HG03280 (cell line): ENCODE data around the gene RNF212B.
"Not testable (repeated sequence)": the region's sequence is repeated elsewhere in the genome, so short reads cannot be mapped to it uniquely, and the experiment has no call there.

Experiments
- ATAC-seq: cut with Tn5 transposase; IDR thresholded peaks from one replicate; pipeline ENCODE4 v1.9.1; 2021; ENCODE audit warnings: mild to moderate bottlenecking, moderate library complexity; ENCODE audit not compliant: unreplicated experiment

The RNF212B gene

DNA sequence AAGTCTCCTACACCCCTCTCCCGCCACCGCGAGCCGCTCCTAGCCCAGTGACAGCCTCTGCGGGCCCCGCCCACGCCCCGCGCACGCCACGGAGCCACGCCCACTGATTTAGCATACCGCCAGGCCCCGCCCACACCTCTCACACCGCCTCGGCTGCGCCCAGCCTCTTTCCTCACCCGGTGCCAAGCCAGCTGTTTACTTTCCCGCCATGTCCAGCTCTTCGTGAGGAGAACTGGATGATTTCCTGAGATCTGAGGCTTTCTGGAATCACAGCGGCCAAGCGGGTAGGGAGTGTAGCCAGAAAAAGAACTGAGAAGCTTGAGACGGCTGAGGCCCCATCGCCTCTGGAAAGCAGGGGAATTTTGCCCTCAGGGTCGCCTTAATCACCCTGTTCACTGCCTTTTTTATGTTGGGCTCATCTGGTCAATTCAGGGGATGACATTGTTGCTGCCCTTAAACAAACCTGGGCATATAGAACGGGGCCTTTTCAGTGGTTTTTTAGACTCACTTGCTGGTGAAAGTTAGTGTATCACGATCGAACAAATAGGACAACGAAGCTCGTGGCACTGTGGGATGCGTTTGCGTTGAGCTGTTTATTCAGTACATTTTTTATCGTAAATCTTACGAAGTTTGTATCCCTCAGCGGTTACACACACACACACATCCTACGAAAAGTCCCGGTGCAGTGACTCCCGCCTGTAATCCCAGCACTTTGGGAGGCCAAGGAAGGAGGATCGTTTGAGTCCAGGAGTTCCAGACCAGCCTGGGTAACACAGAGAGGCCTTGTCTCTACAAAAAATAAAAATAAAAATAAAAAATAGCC, at the start of gene RNF212B:
TSS of gene RNF212B (plus strand) at position 165 of the 823 bp plus-strand sequence. CDS start 2,410 bp downstream, outside the sequence.
- ATAC-seq: no peak

DNA sequence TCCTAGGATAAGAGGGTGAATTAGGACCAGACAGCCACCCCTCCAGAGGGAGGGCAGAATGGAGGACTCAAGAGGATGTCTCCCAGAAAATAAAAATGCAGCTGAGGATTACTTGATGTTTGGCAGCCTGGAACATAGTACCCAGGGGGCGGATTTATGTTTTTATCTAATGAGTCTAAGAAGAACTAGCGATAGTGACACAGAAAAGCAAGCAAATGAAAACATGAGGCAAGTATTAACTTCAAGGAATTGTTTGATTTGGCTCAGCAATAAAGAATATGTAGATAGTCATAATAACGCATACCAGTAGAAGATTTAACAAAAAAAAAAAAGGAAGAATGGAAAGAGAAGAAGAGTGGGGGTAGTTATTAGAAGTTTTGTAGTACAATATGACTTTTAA, 44.3 kb upstream of the RNF212B start:
- no peak for ATAC-seq

DNA sequence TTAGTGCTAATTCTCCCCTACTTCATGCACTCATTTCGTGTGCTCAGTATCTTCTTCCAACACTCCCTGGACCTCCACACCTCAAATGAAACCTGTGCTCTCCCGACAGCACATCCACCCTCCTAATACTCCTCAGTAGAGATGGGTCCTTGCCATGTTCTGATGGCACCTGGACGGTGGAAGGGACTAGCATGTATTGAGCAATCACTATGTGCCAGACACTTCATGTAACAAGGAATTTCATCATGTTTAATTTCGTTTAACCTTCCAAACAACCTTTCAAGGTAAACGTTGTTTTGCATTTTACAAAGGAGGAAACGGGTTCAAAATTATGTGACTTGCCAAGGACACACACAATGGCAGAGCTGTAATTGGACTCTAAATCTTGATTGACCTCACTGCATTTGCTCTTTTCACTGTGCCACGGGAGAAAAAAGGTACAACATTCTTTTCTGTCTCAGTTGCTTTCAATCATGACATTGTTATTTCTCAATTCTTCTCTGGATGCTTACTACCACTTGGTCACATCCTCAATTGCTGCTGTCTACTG, 42.1 kb upstream of the RNF212B start:
- no peak for ATAC-seq

GRCh38 chr14:23196487-23196886, 41.2 kb upstream of the RNF212B start:
- not testable (repeated sequence) for ATAC-seq

DNA sequence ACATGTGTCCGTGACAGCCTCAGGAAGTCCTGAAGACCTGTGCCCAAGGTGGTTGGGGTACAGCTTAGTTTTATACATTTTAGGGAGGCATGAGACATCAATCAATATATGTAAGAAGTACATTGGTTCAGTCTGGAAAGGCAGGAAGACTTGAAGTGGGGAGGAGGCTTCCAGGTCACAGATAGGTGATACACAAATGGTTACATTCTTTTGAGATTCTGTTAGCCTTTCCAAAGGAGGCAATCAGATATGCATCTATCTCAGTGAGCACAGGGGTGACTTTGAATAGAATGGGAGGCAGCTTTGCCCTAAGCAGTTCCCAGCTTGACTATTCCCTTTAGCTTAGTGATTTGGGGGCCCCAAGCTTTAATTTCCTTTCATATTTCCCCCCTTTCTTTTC, 38.6 kb upstream of the RNF212B start:
- not testable (repeated sequence) for ATAC-seq

DNA sequence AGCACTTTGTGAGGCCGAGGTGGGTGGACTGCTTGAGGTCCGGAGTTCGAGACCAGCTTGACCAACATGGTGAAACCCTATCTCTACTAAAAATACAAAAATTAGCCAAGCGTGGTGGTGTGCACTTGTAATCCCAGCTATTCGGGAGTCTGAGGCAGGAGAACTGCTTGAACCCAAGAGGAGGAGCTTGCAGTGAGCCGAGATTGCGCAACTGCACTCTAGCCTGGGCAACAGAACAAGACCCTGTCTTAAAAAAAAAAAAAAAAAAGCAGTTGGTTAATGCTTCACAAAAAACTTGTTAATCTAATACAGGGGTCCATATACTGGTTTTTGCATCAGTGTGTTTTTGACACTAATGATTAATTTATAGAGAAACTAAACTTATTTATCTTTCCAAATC, 35.7 kb upstream of the RNF212B start:
- ATAC-seq: no peak

- ATAC-seq: no peak
These were observed 31.2 kb upstream of the RNF212B start for GRCh38 chr14:23206422-23207145.

DNA sequence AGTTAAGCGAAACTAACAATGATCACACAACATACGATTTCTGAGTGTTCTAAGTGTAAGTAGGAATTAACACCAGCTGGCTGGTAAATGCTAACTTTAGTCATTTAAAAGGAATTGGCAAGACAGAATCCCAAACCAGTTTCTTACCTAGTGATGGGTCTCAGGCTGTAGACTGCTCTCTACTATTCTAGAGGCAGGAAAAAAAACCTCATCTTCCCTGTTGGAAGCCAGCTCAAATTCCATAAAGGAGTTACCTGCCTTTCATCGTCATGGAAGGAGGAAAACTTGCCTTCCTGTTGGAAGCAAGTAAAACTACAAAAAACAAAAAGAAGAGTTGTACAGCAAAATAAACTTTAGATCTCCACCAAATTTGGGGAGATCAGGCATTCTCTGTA, 30.6 kb upstream of the RNF212B start:
- no peak for ATAC-seq

DNA sequence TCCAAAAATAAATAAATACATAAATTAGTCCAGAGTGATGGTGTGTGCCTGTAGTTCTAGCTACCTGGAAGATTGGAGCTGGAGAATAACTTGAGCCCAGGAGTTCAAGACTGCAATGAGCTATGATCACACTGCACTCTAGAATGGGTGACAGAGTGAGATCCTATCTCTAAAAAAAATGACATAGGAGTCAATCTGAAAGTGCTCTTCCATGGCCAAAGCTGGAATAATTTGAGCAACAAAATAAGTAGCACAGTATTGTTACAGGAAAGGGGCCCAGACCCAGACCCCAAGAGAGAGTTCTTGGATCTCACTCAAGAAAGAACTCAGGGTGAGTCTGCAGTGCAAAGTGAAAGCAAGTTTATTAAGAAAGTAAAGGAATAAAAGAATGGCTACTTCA, 29.4 kb upstream of the RNF212B start:
- no peak for ATAC-seq

DNA sequence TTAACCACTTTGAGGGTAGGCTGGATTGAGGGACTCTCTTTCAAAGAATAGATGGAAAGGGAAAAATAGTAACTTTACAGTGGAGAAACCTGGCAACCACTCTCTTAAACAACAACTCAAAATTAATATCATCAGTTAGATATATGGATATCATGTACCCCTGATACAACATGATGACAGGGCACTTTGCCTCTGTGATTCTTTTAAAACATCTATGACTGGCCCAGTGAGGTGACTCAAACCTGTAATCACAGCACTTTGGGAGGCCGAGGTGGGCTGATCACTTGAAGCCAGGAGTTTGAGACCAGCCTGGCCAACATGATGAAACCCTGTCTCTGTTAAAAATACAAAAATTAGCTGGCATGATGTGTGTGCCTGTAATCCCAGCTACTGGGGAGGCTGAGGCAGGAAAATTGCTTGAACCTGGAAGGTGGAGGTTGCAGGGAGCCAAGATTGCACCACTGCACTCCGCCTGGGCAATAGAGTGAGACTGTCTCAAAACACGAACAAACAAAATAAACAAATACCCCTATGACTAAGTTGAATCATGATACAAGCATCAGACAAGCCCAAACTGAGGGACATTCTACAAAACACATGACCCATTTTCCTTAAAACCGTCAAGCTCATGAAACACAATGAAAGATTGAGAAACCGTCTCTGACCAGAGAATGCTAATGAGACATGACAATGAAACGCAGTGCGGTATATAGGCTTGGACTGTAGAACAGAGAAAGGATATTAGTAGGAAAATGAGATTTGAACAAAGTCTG, 27.9 kb upstream of the RNF212B start:
- no peak for ATAC-seq

DNA sequence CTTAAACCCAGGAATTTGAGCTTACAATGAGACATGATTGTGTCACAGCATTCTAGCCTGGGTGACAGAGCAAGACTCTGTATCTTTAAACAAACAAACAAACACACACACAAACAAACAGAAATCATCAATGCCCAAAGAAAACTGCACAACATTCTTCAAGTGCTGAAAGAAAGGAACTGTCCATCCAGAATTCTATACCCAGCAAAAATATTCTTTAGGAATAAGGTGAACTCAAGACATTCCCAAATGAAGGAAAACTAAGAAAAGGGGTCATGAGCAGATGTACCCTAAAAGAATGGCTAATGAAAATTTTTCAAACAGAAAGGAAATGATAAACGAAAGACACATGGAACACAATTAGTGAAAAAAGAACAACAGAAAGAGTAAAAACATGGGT, 22.3 kb upstream of the RNF212B start:
- no peak for ATAC-seq

GRCh38 chr14:23217032-23218020, 20.4 kb upstream of the RNF212B start:
- ATAC-seq: no peak

DNA sequence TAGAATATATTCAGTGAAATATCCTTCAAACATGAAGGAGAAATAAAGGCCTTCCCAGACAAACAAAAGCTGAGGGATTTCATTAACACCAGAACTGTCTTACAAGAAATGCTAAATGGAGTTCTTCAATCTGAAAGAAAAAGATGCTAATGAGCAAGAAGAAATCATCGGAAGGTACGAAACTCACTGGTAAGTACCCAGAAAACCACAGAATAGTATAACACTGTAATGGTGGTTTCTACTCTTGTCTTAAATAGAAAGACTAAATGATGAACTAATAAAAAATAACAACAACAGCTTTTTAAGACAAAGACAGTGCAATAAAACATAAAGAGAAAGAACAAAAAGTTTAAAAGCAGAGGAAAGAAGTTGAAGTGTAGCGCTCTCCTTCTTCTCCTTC, 18.7 kb upstream of the RNF212B start:
- ATAC-seq: no peak

DNA sequence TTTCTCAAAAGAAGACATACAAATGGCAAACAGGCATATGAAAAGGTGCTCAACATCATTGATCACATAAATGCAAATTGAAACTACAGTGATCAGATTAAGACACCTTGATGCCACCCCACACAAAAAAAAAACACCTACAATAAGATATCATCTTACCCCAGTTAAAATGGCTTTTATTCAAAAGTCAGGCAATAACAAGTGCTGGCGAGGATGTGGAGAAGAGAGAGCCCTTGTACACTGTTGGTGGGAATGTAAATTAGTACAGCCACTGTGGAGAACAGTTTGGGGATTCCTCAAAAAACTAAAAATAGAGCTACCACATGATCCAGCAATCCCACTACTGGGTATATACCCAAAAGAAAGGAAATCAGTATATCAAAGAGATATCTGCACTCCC, 12.8 kb upstream of the RNF212B start:
- ATAC-seq: not testable (repeated sequence)

GRCh38 chr14:23227566-23227965, 10.2 kb upstream of the RNF212B start:
- no peak for ATAC-seq

GRCh38 chr14:23228812-23229211, 8.9 kb upstream of the RNF212B start:
- ATAC-seq: no peak

DNA sequence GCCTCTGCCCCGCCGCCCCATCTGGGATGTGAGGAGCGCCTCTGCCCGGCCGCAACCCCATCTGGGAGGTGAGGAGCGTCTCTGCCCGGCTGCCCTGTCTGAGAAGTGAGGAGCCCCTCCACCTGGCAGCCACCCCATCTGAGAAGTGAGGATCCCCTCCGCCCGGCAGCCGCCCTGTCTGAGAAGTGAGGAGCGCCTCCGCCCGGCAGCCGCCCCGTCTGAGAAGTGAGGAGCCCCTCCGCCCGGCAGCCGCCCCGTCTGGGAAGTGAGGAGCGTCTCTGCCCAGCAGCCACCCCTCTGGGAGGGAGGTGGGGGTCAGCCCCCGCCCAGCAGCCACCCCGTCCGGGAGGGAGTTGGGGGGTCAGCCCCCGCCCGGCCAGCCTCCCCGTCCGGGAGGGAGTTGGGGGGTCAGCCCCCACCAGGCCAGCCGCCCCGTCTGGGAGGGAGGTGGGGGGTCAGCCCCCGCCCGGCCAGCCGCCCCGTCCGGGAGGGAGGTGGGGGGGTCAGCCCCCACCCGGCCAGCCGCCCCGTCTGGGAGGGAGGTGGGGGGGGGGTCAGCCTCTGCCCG, 5.4 kb upstream of the RNF212B start:
- ATAC-seq: not testable (repeated sequence)

GRCh38 chr14:23240661-23241060, 2.9 kb downstream of the RNF212B start:
- no peak for ATAC-seq

- not testable (repeated sequence) for ATAC-seq
These were observed 3.5 kb downstream of the RNF212B start for GRCh38 chr14:23241061-23241715.
